ENCODE results near the gene ETFRF1.

Gene ETFRF1

GRCh38 chr12:25250744-25251730, 56.0 kb downstream of the ETFRF1 start, which contains the start of gene KRAS (continued):
- TF ChIP-seq MZF1 (tag by site-specific recombination; IDR thresholded peaks at IDR 0.05; ENCODE audit: borderline replicate concordance) (0 out of 2 replicates have a peak, but pooled peaks have one; percentile 34), ZNF114 (tag by site-specific recombination; IDR thresholded peaks at IDR 0.05) (no peak), IKZF3 (tag by site-specific recombination; IDR thresholded peaks at IDR 0.05) (peak; percentile 95), EGR2 (tag by site-specific recombination; IDR thresholded peaks at IDR 0.05; ENCODE audit: low read depth) (peak; percentile 89), BCL11A (tag by site-specific recombination; IDR thresholded peaks at IDR 0.05; ENCODE audit: low read depth) (peak; percentile 57; the same call in 1 of the 2 replicates), ZNF148 (tag by site-specific recombination; IDR thresholded peaks at IDR 0.05; ENCODE audit: borderline replicate concordance) (no peak), KLF16 (tag by site-specific recombination; IDR thresholded peaks at IDR 0.05) (peak; percentile 68), ZNF10 (tag by site-specific recombination; IDR thresholded peaks at IDR 0.05) (no peak; the same call in 1 of the 2 replicates), ZBTB21 (tag by site-specific recombination; IDR thresholded peaks at IDR 0.05) (no peak), ZBTB44 (tag by site-specific recombination; IDR thresholded peaks at IDR 0.05) (peak; percentile 60), ZNF518A (tag by site-specific recombination; conservative IDR thresholded peaks at IDR 0.05; ENCODE audit: low read depth) (no peak), ZNF311 (tag by site-specific recombination; IDR thresholded peaks at IDR 0.05; ENCODE audit: borderline replicate concordance) (no peak), ZNF37A (tag by site-specific recombination; IDR thresholded peaks at IDR 0.05) (0 out of 2 replicates have a peak, but pooled peaks have one; percentile 41), SP2 (tag by site-specific recombination; IDR thresholded peaks at IDR 0.05) (peak; percentile 50), ZNF549 (tag by site-specific recombination; IDR thresholded peaks at IDR 0.05) (no peak), ZNF391 (tag by site-specific recombination; IDR thresholded peaks at IDR 0.05; ENCODE audit: borderline replicate concordance, low read depth) (no peak), ZNF488 (tag by site-specific recombination; IDR thresholded peaks at IDR 0.05) (no peak), ZBTB49 (tag by site-specific recombination; IDR thresholded peaks at IDR 0.05; ENCODE audit: low read depth) (no peak), INSM2 (tag by site-specific recombination; IDR thresholded peaks at IDR 0.05) (no peak; the same call in 1 of the 2 replicates), ZNF692 (tag by site-specific recombination; IDR thresholded peaks at IDR 0.05) (no peak), ZNF221 (tag by site-specific recombination; IDR thresholded peaks at IDR 0.05; ENCODE audit: borderline replicate concordance) (no peak)
